Neural cell (in vitro differentiated cells): ENCODE measurements around the gene BRIP1. TPM values are rescaled to one million over a fixed set of nuclear protein-coding genes. Genes with fewer than 3 reads are reported as not detected.

Source experiments
- H2AFZ ChIP-seq: fragments of 200-600, 300-800 bp; sonication (generic), shearing (Covaris generic); 2 replicates; pipeline ENCODE4 v1.6.0; 2014; ENCODE audit warnings: low read depth, mild to moderate bottlenecking, antibody characterized with exemption, low read length, moderate library complexity
- H3F3A ChIP-seq: fragments of 200-600 bp; shearing (Covaris generic); 2 replicates; pipeline ENCODE4 v1.6.1; 2016; ENCODE audit warnings: mild to moderate bottlenecking, moderate library complexity, mixed read lengths, antibody characterized with exemption, low read length; ENCODE audit not compliant: insufficient read depth, poor library complexity, severe bottlenecking
- H3K27ac ChIP-seq: fragments of 200-600, 300-800 bp; sonication (generic), shearing (Covaris generic); 2 replicates; pipeline ENCODE4 v1.5.1; 2014; ENCODE audit warnings: mild to moderate bottlenecking, low read length, moderate library complexity
- H3K27me3 ChIP-seq: fragments of 300-800, 200-600 bp; sonication (generic), shearing (Covaris generic); 2 replicates; pipeline ENCODE4 v1.6.0; 2014; ENCODE audit warnings: mild to moderate bottlenecking, low read depth, low read length, moderate library complexity; ENCODE audit not compliant: insufficient read depth
- H3K36me3 ChIP-seq: fragments of 300-800, 200-600 bp; sonication (generic), shearing (Covaris generic); 2 replicates; pipeline ENCODE4 v1.5.1; 2014; ENCODE audit warnings: mild to moderate bottlenecking, antibody characterized with exemption, low read length, moderate library complexity; ENCODE audit not compliant: insufficient read depth
- H3K4me2 ChIP-seq: fragments of 300-800, 200-600 bp; sonication (generic), shearing (Covaris generic); 2 replicates; pipeline ENCODE4 v1.6.0; 2014; ENCODE audit warnings: mild to moderate bottlenecking, low read length
- H3K4me3 ChIP-seq: fragments of 300-800, 200-600 bp; sonication (generic), shearing (Covaris generic); 2 replicates; pipeline ENCODE4 v1.5.1; 2014; ENCODE audit warnings: mild to moderate bottlenecking, low read length, moderate library complexity
- H3K79me2 ChIP-seq: fragments of 200-600 bp; shearing (Covaris generic); replicated peaks from 2 replicates; pipeline ENCODE4 v1.6.0; 2014; ENCODE audit warnings: mild to moderate bottlenecking, low read length, moderate library complexity; ENCODE audit not compliant: insufficient read depth
- H3K9ac ChIP-seq: fragments of 300-800, 200-600 bp; sonication (generic), shearing (Covaris generic); 2 replicates; pipeline ENCODE4 v1.6.1; 2016; ENCODE audit warnings: mild to moderate bottlenecking, low read length, mixed read lengths
- H3K9me2 ChIP-seq: fragments of 200-600 bp; shearing (Covaris generic); 2 replicates; pipeline ENCODE4 v1.6.1; 2016; ENCODE audit warnings: mild to moderate bottlenecking, low read length, mixed read lengths; ENCODE audit not compliant: insufficient read depth
- H3K9me3 ChIP-seq: fragments of 200-600, 300-800 bp; sonication (generic), shearing (Covaris generic); 2 replicates; pipeline ENCODE4 v1.6.1; 2016; ENCODE audit warnings: mild to moderate bottlenecking, mixed run types, low read length, moderate library complexity, mixed read lengths
- H4K20me1 ChIP-seq: fragments of 200-600 bp; shearing (Covaris generic); 2 replicates; pipeline ENCODE4 v1.6.1; 2016; ENCODE audit warnings: mild to moderate bottlenecking, mixed run types; ENCODE audit not compliant: insufficient read depth
- CTCF ChIP-seq: fragments of 450-650 bp; IDR thresholded peaks from 2 replicates; pipeline ENCODE4 v1.5.1; 2014; ENCODE audit warnings: antibody characterized with exemption, mild to moderate bottlenecking, moderate library complexity; ENCODE audit not compliant: poor library complexity, severe bottlenecking
- EP300 ChIP-seq: fragments of 450-650 bp; conservative IDR thresholded peaks from 2 replicates; pipeline ENCODE4 v1.6.1; 2014; ENCODE audit warnings: antibody characterized with exemption, mild to moderate bottlenecking, moderate library complexity; ENCODE audit not compliant: poor library complexity, severe bottlenecking
- EZH2 ChIP-seq: fragments of 200-600, 300-800 bp; shearing (Covaris generic), sonication (generic); IDR thresholded peaks from 2 replicates; pipeline ENCODE4 v1.6.1; 2014; ENCODE audit warnings: antibody characterized with exemption, low read length, borderline replicate concordance, mild to moderate bottlenecking; ENCODE audit not compliant: insufficient read depth, poor library complexity, severe bottlenecking
- MXI1 ChIP-seq: fragments of 450-650 bp; conservative IDR thresholded peaks from 2 replicates; pipeline ENCODE4 v1.6.1; 2014; ENCODE audit warnings: antibody characterized with exemption, mild to moderate bottlenecking; ENCODE audit not compliant: poor library complexity, severe bottlenecking
- POLR2AphosphoS5 ChIP-seq: IDR thresholded peaks from 2 replicates; pipeline ENCODE4 v1.6.1; 2012
- RAD21 ChIP-seq: fragments of 450-650 bp; conservative IDR thresholded peaks from 2 replicates; pipeline ENCODE4 v1.6.1; 2014; ENCODE audit warnings: antibody characterized with exemption, mild to moderate bottlenecking, moderate library complexity
- REST ChIP-seq: IDR thresholded peaks from 2 replicates; pipeline ENCODE4 v1.6.1; 2012; ENCODE audit warnings: borderline replicate concordance
- SMC3 ChIP-seq: fragments of 450-650 bp; conservative IDR thresholded peaks from 2 replicates; pipeline ENCODE4 v1.6.1; 2014; ENCODE audit warnings: antibody characterized with exemption, mild to moderate bottlenecking, moderate library complexity; ENCODE audit not compliant: poor library complexity
- TAF1 ChIP-seq: IDR thresholded peaks from 2 replicates; pipeline ENCODE4 v1.6.1; 2012; ENCODE audit warnings: low read depth
- polyA plus RNA-seq: library from polyadenylated mRNA; depleted of rRNA; stranded (reverse); fragments of >200 nt; gene quantifications from 2 replicates; pipeline ENCODE4 v1.2.3, GENCODE V29; 2014

The BRIP1 gene
- polyA plus RNA-seq, 1 donor from 2014 or later: 0.47 TPM

GRCh38 chr17:61849674-61850073, 13.7 kb downstream of the BRIP1 start:
- Histone ChIP-seq H3K9me2 (no peaks in the 10 kb centered on the region), H3K4me3 (no peak overlapping the region), H3K79me2 (no peaks in the 10 kb centered on the region), H3F3A (no peaks in the 10 kb centered on the region), H4K20me1 (no peaks in the 10 kb centered on the region), H3K27ac (no peak overlapping the region), H3K9ac (no peak overlapping the region), H3K9me3 (no peaks in the 10 kb centered on the region), H3K36me3 (no peaks in the 10 kb centered on the region), H3K27me3 (no peaks in the 10 kb centered on the region), H3K4me2 (no peak overlapping the region), H2AFZ (no peak overlapping the region)
- TF ChIP-seq POLR2AphosphoS5: no peak
- no peak for TF ChIP-seq EZH2
- no peak for TF ChIP-seq CTCF
- no peak for TF ChIP-seq TAF1
- TF ChIP-seq MXI1: no peak
- no peak for TF ChIP-seq EP300
- TF ChIP-seq REST: no peak
- no peak for TF ChIP-seq RAD21
- TF ChIP-seq SMC3: no peak

- Histone ChIP-seq H3K9me3 (no peaks in the 10 kb centered on the region), H3K36me3 (no peaks in the 10 kb centered on the region), H3F3A (no peaks in the 10 kb centered on the region), H3K9me2 (no peaks in the 10 kb centered on the region), H3K9ac (no peak overlapping the region), H3K27me3 (no peaks in the 10 kb centered on the region), H3K4me3 (no peak overlapping the region), H3K4me2 (no peak overlapping the region), H3K79me2 (no peaks in the 10 kb centered on the region), H2AFZ (no peak overlapping the region), H4K20me1 (no peaks in the 10 kb centered on the region), H3K27ac (no peak overlapping the region)
- TF ChIP-seq POLR2AphosphoS5 (no peak), TAF1 (no peak), SMC3 (no peak), CTCF (no peak), EZH2 (no peak), MXI1 (no peak), EP300 (no peak), RAD21 (no peak), REST (no peak)
Measured at GRCh38 chr17:61848896-61849295, 14.4 kb downstream of the BRIP1 start.
